ENCODE measurements around the gene DENND4A. TPM values are rescaled to one million over a fixed set of nuclear protein-coding genes. Genes with fewer than 3 reads are reported as not detected.

The DENND4A gene
- total RNA-seq, 2 experiments from 2014 or later, result 39.9 to 41.3 TPM

DNA sequence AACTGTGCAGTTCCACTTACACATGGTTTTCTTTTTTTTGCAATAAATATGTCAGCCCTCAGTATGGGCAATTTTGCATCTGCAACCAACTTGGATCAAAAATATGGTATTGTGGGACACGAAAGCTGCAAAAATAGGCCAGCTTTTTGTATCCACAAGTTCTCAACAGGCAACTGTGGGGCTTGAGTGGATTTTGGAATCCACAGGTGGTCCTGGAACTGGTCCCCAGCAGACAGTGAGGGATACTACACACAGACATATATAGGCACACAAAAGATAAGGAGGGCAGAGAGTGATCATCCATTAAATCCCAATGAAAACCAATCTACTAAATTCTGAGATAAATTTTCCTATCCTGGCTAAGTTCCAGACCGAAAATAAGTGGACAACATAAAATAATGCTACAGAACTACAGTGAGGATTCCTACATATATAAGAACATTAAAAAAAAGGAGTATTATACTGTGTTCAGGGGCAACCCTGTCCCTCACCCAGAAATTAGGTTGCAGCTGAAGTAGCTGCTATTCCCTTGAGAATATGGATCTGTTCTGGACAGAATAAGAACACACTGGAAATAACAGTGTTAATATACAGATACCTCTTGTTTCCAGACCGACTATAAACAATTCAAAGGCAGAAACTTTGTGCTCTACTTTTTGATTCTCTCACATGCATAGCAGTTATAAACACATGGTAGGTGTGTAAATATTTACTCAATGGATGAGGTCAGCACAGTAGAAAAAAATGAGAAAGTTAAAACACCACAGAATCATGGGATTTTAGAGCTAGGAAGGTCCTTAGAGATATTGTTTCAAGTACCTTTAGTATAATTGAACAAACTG is 25.4 kb downstream of the DENND4A start:
- peaks cover 14% of the 10 kb centered on the region for H3K36me3 Mint-ChIP-seq
- ChIA-PET CTCF (interaction anchor here (0.7 to 2.2 kb wide), 2 partner anchors 96 to 129 kb away, joined by 3 to 5 read pairs; no protein-coding TSS in a partner anchor), POLR2A (interaction anchor here (0.8 kb wide), 1 partner anchor 26 kb away, joined by 4 read pairs; no protein-coding TSS in a partner anchor)
- no peak overlapping the region for H3K27ac Mint-ChIP-seq
- H3K27me3 Mint-ChIP-seq, result no peaks in the 10 kb centered on the region
- intact Hi-C loops (cut with micrococcal nuclease), result no loop called here
- no peak overlapping the region for H3K4me3 Mint-ChIP-seq
- DNase-seq, result no peak
- peaks cover 55% of the 10 kb centered on the region for H3K4me1 Mint-ChIP-seq (ENCODE audit: low read depth)
- H3K9me3 Mint-ChIP-seq, result no peaks in the 10 kb centered on the region

DNA sequence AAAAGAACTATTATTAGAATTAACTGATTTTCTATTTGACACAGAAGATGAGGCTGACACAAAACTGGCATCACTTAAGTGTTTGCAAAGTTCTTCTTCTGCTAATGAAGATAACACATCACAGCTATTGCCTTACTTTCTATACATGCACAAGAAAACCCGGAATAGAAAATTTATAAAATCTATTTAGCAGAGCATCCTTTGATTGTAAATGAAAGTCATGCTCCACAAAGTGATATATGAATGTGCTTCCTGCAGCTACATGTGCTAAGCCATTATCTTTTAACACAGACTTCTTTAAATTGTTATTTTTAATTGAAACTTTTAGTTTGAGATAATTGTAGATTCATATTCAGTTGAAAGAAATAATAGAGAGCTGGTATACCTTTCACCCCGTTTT is 27.0 kb downstream of the DENND4A start:
- Mint-ChIP-seq H3K27me3 (no peaks in the 10 kb centered on the region), H3K27ac (no peak overlapping the region), H3K4me3 (no peak overlapping the region), H3K36me3 (peaks cover 6% of the 10 kb centered on the region), H3K9me3 (no peaks in the 10 kb centered on the region), H3K4me1 (ENCODE audit: low read depth) (peaks cover 55% of the 10 kb centered on the region)
- no peak for DNase-seq
- intact Hi-C loops (cut with micrococcal nuclease), result no loop called here
- ChIA-PET POLR2A (no interaction called here), CTCF (interaction anchor here (1.3 kb wide), 1 partner anchor 92 kb away, joined by 5 read pairs; no protein-coding TSS in a partner anchor)

DNA sequence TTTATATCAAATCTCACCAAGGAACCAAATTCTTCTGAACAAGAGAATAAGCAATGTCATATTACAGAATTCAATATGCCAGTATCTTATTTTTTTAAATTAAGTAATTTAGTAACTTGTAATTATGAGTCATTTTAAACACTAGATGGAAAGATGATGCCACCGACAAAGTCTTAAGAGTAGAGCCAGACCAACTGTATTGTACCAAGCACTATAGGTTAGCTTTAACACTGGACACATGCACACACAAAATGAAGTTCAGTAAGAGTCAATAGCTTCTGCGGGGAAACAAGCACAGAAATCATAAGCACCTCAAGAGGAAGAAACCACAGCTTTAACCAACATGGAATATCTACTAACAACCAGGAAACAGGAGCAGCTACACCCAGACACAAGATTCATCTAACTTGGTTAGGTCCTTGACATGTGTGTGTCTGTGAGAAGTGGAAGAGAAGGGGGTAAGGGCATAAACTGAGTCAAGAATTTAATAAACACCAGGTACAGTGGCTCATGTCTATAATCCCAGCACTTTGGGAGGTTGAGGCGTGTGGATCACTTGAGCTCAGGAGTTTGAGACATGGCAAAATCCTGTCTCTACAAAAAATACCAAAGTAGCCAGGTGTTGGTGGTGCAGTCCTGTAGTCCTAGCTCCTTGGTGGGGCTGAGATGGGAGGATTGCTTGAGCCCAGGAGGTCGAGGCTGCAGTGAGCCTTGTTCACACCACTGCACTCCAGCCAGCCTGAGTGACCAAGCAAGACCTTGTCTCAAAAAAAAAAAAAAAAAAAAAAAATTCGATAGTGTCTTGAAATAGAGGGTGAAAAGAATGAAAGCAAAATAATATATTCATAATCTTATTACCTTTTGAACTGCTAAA is 28.9 kb downstream of the DENND4A start:
- H3K36me3 Mint-ChIP-seq, result peaks cover 4% of the 10 kb centered on the region
- ChIA-PET CTCF (interaction anchor here (0.6 to 1.0 kb wide), 4 partner anchors 24 to 115 kb away, joined by 3 read pairs; no protein-coding TSS in a partner anchor), POLR2A (interaction anchor here (1.2 kb wide), 1 partner anchor 28 kb away, joined by 3 read pairs; no protein-coding TSS in a partner anchor)
- intact Hi-C loops (cut with micrococcal nuclease), result loop anchor here (5.0 kb wide), 1 partner anchor 51 kb away; no protein-coding TSS in a partner anchor
- H3K4me1 Mint-ChIP-seq (ENCODE audit: low read depth), result peaks cover 51% of the 10 kb centered on the region
- DNase-seq, result no peak
- no peak overlapping the region for H3K27ac Mint-ChIP-seq
- H3K9me3 Mint-ChIP-seq, result no peaks in the 10 kb centered on the region
- H3K4me3 Mint-ChIP-seq, result no peak overlapping the region
- no peaks in the 10 kb centered on the region for H3K27me3 Mint-ChIP-seq

DNA sequence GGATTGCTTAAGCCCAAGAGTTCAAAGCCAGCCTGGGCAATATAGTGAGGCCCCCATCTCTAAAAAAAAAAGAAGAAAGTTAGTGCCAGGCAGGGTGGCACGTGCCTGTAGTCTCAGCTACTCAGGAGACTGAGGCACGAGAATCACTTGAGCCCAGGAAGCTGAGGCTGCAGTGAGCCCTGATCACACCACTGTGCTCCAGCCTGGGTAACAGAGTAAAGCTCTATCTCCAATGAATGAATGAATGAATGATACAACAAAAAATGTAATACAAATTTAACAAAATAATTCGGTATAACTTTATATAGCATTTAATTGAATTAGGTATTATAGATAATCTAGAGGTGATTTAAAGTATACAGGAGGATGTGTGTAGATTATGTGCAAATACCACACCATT is 29.7 kb downstream of the DENND4A start:
- ChIA-PET CTCF (interaction anchor here (0.6 to 1.0 kb wide), 2 partner anchors 63 to 108 kb away, joined by 3 read pairs; no protein-coding TSS in a partner anchor), POLR2A (interaction anchor here (1.2 kb wide), 1 partner anchor 28 kb away, joined by 3 read pairs; no protein-coding TSS in a partner anchor)
- intact Hi-C loops (cut with micrococcal nuclease), result loop anchor here (5.0 kb wide), 1 partner anchor 50 kb away; no protein-coding TSS in a partner anchor
- Mint-ChIP-seq H3K27ac (no peak overlapping the region), H3K27me3 (no peaks in the 10 kb centered on the region), H3K4me3 (no peak overlapping the region), H3K9me3 (no peaks in the 10 kb centered on the region), H3K36me3 (peaks cover 4% of the 10 kb centered on the region), H3K4me1 (ENCODE audit: low read depth) (peaks cover 44% of the 10 kb centered on the region)
- DNase-seq, result no peak

DNA sequence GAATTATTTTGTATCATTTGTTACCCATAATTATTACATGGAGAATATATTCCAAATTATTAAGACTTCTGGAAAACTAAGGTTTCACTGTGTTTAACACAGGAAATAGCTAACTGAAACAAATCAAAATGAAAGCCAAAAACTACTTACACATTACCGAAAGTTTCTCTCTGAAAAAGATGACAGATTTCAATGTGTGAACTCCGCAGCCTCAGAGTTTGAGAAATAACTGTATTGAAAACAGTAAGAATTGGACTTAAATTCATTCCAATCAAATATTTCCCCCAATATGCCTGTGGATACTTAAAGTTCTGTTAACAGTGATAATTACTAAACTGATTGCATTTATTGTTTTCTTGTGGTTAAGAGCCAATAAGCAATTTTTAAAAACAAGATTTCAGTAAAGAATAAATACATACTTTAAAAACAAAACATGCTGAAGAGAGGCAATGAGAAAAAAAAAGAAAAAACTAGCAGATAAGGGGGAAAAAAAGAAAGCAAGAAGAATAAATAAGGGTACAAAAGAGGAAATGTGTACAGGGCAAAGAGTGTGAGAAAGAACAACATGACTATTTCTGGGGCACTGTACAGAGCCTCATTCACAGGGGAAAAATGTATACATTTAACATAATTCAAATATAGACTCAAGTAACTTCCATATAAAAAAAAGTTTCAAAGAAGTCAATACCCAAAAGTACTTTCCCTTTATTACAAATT is 30.7 kb downstream of the DENND4A start:
- ChIA-PET POLR2A (interaction anchor here (0.8 kb wide), 1 partner anchor 58 kb away, joined by 4 read pairs; no protein-coding TSS in a partner anchor), CTCF (interaction anchor here (1.2 to 1.4 kb wide), 2 partner anchors 49 to 57 kb away, joined by 3 to 4 read pairs; no protein-coding TSS in a partner anchor)
- H3K27ac Mint-ChIP-seq, result peak overlapping the region; percentile 5

DNA sequence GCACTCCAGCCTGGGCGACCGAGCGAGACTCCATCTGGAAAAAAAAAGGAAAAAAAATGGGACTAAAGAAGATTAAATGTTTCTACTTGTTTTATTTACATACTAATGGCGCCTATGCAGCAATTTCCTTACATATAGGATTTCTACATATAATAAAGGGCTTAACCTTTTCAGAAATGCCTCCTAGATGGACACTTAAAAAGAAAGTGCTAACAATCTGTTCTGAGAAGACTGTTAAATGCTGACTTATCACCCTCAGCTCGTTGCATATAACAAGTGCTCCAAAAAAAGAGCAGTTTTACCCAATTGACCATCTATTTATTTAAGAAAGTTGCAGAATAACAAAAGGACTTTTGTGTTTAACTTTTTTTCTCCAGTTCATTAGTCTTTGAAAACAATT is 32.7 kb downstream of the DENND4A start:
- peaks cover 15% of the 10 kb centered on the region for H3K36me3 Mint-ChIP-seq
- intact Hi-C loops (cut with micrococcal nuclease), result no loop called here
- no peak overlapping the region for H3K27ac Mint-ChIP-seq
- ChIA-PET POLR2A (no interaction called here), CTCF (no interaction called here)
- H3K9me3 Mint-ChIP-seq, result no peaks in the 10 kb centered on the region
- DNase-seq, result no peak
- peaks cover 35% of the 10 kb centered on the region for H3K4me1 Mint-ChIP-seq (ENCODE audit: low read depth)
- H3K4me3 Mint-ChIP-seq, result no peak overlapping the region
- no peaks in the 10 kb centered on the region for H3K27me3 Mint-ChIP-seq

More for the DNA sequence above, 30.7 kb downstream of the DENND4A start:
- no peaks in the 10 kb centered on the region for H3K9me3 Mint-ChIP-seq
- no peak overlapping the region for H3K4me3 Mint-ChIP-seq
- no peaks in the 10 kb centered on the region for H3K27me3 Mint-ChIP-seq
- no peak for DNase-seq
- intact Hi-C loops (cut with micrococcal nuclease), result loop anchor here (1.0 to 5.0 kb wide), 3 partner anchors 12 to 58 kb away; no protein-coding TSS in a partner anchor
- peaks cover 40% of the 10 kb centered on the region for H3K4me1 Mint-ChIP-seq (ENCODE audit: low read depth)
- H3K36me3 Mint-ChIP-seq, result peaks cover 6% of the 10 kb centered on the region

DNA sequence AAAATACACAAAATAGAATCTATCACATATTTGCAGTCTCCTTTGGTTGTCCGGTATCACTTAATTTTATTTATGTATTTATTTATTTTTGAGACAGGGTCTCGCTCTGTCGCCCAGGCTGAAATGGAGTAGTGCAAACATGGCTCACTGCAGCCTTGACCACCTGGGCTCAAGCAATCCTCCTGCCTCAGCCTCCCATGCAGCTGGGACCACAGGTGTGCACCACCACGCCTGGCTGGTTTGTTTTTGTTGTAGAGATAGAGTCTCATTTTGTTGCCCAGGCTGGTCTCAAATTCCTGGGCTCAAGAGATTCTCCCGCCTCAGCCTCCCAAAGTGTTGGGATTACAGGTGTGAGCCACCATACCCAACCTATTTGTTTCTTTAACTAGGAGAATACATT is 33.9 kb downstream of the DENND4A start:
- no peaks in the 10 kb centered on the region for H3K9me3 Mint-ChIP-seq
- no peak overlapping the region for H3K4me3 Mint-ChIP-seq
- CTCF ChIA-PET, result no interaction called here
- POLR2A ChIA-PET, result no interaction called here
- no peak overlapping the region for H3K27ac Mint-ChIP-seq
- peaks cover 29% of the 10 kb centered on the region for H3K4me1 Mint-ChIP-seq (ENCODE audit: low read depth)
- no peaks in the 10 kb centered on the region for H3K27me3 Mint-ChIP-seq
- peaks cover 15% of the 10 kb centered on the region for H3K36me3 Mint-ChIP-seq
- no peak for DNase-seq
- intact Hi-C loops (cut with micrococcal nuclease), result no loop called here

DNA sequence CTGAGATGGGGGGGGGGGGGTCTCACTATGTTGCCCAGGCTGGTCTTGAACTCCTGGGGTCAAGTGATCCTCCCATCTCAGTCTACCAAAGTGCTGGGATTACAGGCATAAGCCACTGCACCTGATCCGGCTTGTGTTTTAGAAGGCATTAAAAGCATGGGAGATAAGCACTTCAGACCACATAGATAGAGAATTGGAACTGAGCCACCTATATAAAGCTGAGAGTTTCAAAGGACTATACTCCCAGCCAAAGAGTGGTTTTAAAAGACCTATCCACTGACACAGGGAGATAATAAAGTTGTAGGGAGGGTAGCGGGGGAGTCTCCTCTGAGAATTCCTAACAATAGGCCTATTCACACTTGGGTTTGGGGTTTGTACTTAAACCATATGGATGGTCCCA is 34.8 kb downstream of the DENND4A start:
- no peak overlapping the region for H3K4me3 Mint-ChIP-seq
- CTCF ChIA-PET, result no interaction called here
- no peak overlapping the region for H3K27ac Mint-ChIP-seq
- H3K4me1 Mint-ChIP-seq (ENCODE audit: low read depth), result peaks cover 21% of the 10 kb centered on the region
- H3K36me3 Mint-ChIP-seq, result peaks cover 16% of the 10 kb centered on the region
- no peak for DNase-seq
- H3K27me3 Mint-ChIP-seq, result no peaks in the 10 kb centered on the region
- POLR2A ChIA-PET, result no interaction called here
- intact Hi-C loops (cut with micrococcal nuclease), result no loop called here
- H3K9me3 Mint-ChIP-seq, result no peaks in the 10 kb centered on the region

DNA sequence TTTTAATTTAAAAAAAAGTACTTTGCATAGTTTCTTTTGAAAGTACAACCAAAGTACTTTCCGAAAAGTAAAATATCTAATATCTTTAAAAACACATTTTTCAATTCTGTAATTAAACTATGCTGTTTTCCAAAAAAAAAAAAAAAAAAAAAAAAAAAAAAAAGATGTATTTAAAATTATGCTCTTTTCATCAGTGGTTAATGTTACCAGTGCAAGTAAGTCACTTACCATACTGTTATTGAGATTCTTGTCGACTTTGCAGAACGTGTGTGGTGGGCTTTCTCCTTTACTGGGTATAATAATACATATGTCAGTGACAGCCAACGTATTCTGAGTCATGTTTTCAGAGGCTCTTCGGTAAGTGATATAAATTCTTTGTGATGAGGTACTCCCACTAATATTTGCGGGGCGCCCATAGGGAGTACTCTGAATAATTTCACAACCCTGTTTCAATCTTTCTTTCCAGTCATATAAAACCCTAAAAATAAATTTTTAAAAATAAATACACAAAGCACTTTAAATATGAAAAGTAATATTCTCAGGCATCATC is 39.9 kb downstream of the DENND4A start:
- no peak for DNase-seq
- intact Hi-C loops (cut with micrococcal nuclease), result no loop called here
- Mint-ChIP-seq H3K36me3 (peaks cover 23% of the 10 kb centered on the region), H3K27me3 (no peaks in the 10 kb centered on the region), H3K4me3 (no peak overlapping the region), H3K9me3 (no peaks in the 10 kb centered on the region), H3K27ac (no peak overlapping the region), H3K4me1 (ENCODE audit: low read depth) (peaks cover 9% of the 10 kb centered on the region)
- POLR2A ChIA-PET, result no interaction called here
- CTCF ChIA-PET, result no interaction called here

DNA sequence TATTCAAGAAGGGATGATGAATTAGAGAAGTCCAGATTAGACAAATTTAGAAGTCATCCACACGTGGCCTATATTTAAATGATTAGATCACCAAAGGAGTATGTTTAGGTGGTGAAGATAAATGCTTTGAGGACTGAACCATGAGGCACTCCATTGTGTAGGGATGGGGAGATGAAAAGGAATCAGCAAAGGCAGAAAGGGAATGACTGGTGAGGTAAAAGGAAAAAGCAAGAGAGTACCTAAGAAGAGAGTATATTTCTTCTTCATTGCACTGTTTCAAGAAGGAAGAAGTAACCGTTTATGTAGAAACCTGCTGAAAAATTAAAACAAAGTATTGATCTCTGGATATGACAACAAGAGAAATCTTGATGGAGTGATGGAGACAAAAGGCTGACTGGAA is 40.7 kb downstream of the DENND4A start:
- DNase-seq, result no peak
- intact Hi-C loops (cut with micrococcal nuclease), result no loop called here
- POLR2A ChIA-PET, result no interaction called here
- Mint-ChIP-seq H3K4me1 (ENCODE audit: low read depth) (peaks cover 6% of the 10 kb centered on the region), H3K27ac (no peak overlapping the region), H3K36me3 (peaks cover 22% of the 10 kb centered on the region), H3K4me3 (no peak overlapping the region), H3K27me3 (no peaks in the 10 kb centered on the region), H3K9me3 (no peaks in the 10 kb centered on the region)
- CTCF ChIA-PET, result no interaction called here

DNA sequence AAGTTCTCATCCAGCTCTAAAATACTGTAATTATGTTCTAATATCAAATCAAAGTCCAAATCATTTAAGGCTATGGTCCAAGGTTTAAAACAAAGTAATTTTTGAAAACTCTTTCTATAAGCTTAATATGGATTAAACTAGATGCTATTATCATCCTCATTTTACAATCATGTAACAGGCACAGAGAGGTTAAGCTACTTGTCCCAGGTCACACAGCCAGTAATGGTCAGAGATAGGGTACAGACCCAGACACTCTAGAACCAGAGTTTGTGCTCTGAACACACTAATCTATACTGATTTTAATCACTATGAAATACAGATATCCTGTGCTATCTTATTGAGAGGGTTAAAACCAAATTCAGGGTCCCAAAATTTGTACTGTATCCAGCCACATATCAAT is 44.8 kb downstream of the DENND4A start:
- Mint-ChIP-seq H3K9me3 (no peaks in the 10 kb centered on the region), H3K27me3 (no peaks in the 10 kb centered on the region), H3K4me1 (ENCODE audit: low read depth) (peaks cover 9% of the 10 kb centered on the region), H3K27ac (no peak overlapping the region), H3K36me3 (peaks cover 13% of the 10 kb centered on the region), H3K4me3 (no peak overlapping the region)
- POLR2A ChIA-PET, result interaction anchor here (0.6 kb wide), 2 partner anchors 299 to 548 kb away, joined by 3 to 6 read pairs; no protein-coding TSS in a partner anchor
- intact Hi-C loops (cut with micrococcal nuclease), result no loop called here
- CTCF ChIA-PET, result interaction anchor here (0.6 kb wide), 1 partner anchor 153 kb away, joined by 3 read pairs; no protein-coding TSS in a partner anchor
- no peak for DNase-seq

Measured in activated CD4-positive, alpha-beta memory T cell treated with anti-CD3 and anti-CD28 coated beads for 36 hours (primary cell).